HepG2 (cell line): Measurements from ENCODE around the gene ATL2. TPM values are rescaled to one million over a fixed set of nuclear protein-coding genes. Genes with fewer than 3 reads are reported as not detected.
A peak's percentile ranks its signal among the peaks of the same experiment; 100 is the strongest.

Source experiments
- DPF2 ChIP-seq: sonication (generic); formaldehyde crosslinking; IDR thresholded peaks from 2 replicates; pipeline ENCODE4 v1.4.0; 2020; ENCODE audit warnings: mild to moderate bottlenecking, low read depth, missing genetic modification reagents, borderline replicate concordance
- HMG20A ChIP-seq: IDR thresholded peaks from 2 replicates; pipeline ENCODE4 v1.6.1; 2016; ENCODE audit warnings: borderline replicate concordance
- KLF6 ChIP-seq: IDR thresholded peaks from 2 replicates; pipeline ENCODE4 v1.8.0; 2016; ENCODE audit warnings: missing biosample characterization, missing genetic modification reagents
- MTA1 ChIP-seq: sonication (generic); formaldehyde crosslinking; IDR thresholded peaks from 2 replicates; pipeline ENCODE4 v1.4.0; 2020; ENCODE audit warnings: missing genetic modification reagents, mild to moderate bottlenecking, borderline replicate concordance
- MTF1 ChIP-seq: sonication (generic); formaldehyde crosslinking; IDR thresholded peaks from 2 replicates; pipeline ENCODE4 v1.5.0; 2020; ENCODE audit warnings: missing genetic modification reagents
- NPAS2 ChIP-seq: sonication (generic); formaldehyde crosslinking; IDR thresholded peaks from 2 replicates; pipeline ENCODE4 v1.8.0; 2022; ENCODE audit warnings: mild to moderate bottlenecking, missing genetic modification reagents, borderline replicate concordance
- PAX8 ChIP-seq: sonication (generic); formaldehyde crosslinking; IDR thresholded peaks from 2 replicates; pipeline ENCODE4 v1.8.0; 2022; ENCODE audit warnings: mild to moderate bottlenecking, missing genetic modification reagents, borderline replicate concordance
- PHB2 ChIP-seq: fragments of 450-650 bp; IDR thresholded peaks from 2 replicates; pipeline ENCODE4 v1.6.1; 2018; ENCODE audit not compliant: partially characterized antibody
- RFXAP ChIP-seq: sonication (generic); formaldehyde crosslinking; IDR thresholded peaks from 2 replicates; pipeline ENCODE4 v1.4.0; 2020; ENCODE audit warnings: missing genetic modification reagents, borderline replicate concordance
- ZFP62 ChIP-seq: sonication (generic); formaldehyde crosslinking; IDR thresholded peaks from 2 replicates; pipeline ENCODE4 v1.4.0; 2020; ENCODE audit warnings: missing genetic modification reagents
- ZNF253 ChIP-seq: sonication (generic); formaldehyde crosslinking; IDR thresholded peaks from 2 replicates; pipeline ENCODE4 v1.8.0; 2022; ENCODE audit warnings: mild to moderate bottlenecking, missing genetic modification reagents, borderline replicate concordance
- ZNF276 ChIP-seq: sonication (generic); formaldehyde crosslinking; IDR thresholded peaks from 2 replicates; pipeline ENCODE4 v1.4.0; 2020; ENCODE audit warnings: mild to moderate bottlenecking, low read depth, missing genetic modification reagents
- ZNF446 ChIP-seq: sonication (generic); formaldehyde crosslinking; IDR thresholded peaks from 2 replicates; pipeline ENCODE4 v1.5.0; 2020; ENCODE audit warnings: mild to moderate bottlenecking, missing genetic modification reagents
- ZNF567 ChIP-seq: sonication (generic); formaldehyde crosslinking; IDR thresholded peaks from 2 replicates; pipeline ENCODE4 v1.8.1; 2023; ENCODE audit warnings: mild to moderate bottlenecking, missing genetic modification reagents, borderline replicate concordance
- polyA plus RNA-seq, 8 experiments: library from polyadenylated mRNA; depleted of rRNA in 3 of 8; stranded (reverse) in 7 of 8; unstranded in 1 of 8; fragments of >200 nt; fragmentation: Illumina TruSeq in 4 of 8; extraction: Trizol in 4 of 8; gene quantifications; 2 replicates each; pipeline versions ENCODE4 v1.2.1 to v1.2.3, GENCODE V29; 2011 to 2016; ENCODE audit warnings: low read depth in 4 of 8, missing spikeins in 1 of 8, mixed read lengths in 1 of 8; ENCODE audit not compliant: insufficient read depth in 1 of 8
- total RNA-seq, 5 experiments: library from RNA; depleted of rRNA; stranded (reverse); fragments of >200 nt; fragmentation: Illumina TruSeq; extraction: Trizol; gene quantifications; 2 replicates each; pipeline ENCODE4 v1.2.3, GENCODE V29; 2016; ENCODE audit warnings: low read depth in 1 of 5
- TF ChIP-seq, protein P1 (sequence below): sonication (generic); formaldehyde crosslinking; IDR thresholded peaks from 2 replicates; pipeline ENCODE4 v1.4.0; 2020; ENCODE audit warnings: missing genetic modification reagents
- TF ChIP-seq, protein P2 (sequence below): sonication (generic); formaldehyde crosslinking; IDR thresholded peaks from 2 replicates; pipeline ENCODE4 v1.5.0; 2020; ENCODE audit warnings: mild to moderate bottlenecking, missing genetic modification reagents
- TF ChIP-seq, protein P3 (sequence below): sonication (generic); formaldehyde crosslinking; IDR thresholded peaks from 2 replicates; pipeline ENCODE4 v1.5.0; 2020; ENCODE audit warnings: missing genetic modification reagents
- TF ChIP-seq, protein P4 (sequence below), 2 experiments: sonication (generic) in 1 of 2; formaldehyde crosslinking in 1 of 2; IDR thresholded peaks; 2 replicates each; pipeline versions ENCODE4 v1.5.1 to v1.6.1; 2011 to 2020; ENCODE audit warnings: borderline replicate concordance in 1 of 2, low read depth in 1 of 2, low read length in 1 of 2, mild to moderate bottlenecking in 1 of 2, missing genetic modification reagents in 1 of 2, moderate library complexity in 1 of 2

Gene ATL2
- total and polyA plus RNA-seq, 2 of the 13 experiments (the other 11 are each of a cell fraction or from before 2014, with no cell fraction given), result 56.5 to 119 TPM

GRCh38 chr2:38405917-38406596 lies 29.0 kb upstream of the ATL2 start (continued):
- TF ChIP-seq ZNF567 (no peak), ZNF253 (CRISPR knock-in tag) (no peak), RFXAP (CRISPR knock-in tag) (no peak; the same call in 1 of the 2 replicates), MTA1 (CRISPR knock-in tag) (no peak), NPAS2 (CRISPR knock-in tag) (no peak), DPF2 (CRISPR knock-in tag) (0 out of 2 replicates have a peak, but pooled peaks have one; percentile 46), KLF6 (CRISPR knock-in tag) (0 out of 2 replicates have a peak, but pooled peaks have one; percentile 37), PAX8 (CRISPR knock-in tag) (no peak), HMG20A (CRISPR knock-in tag) (no peak), ZNF446 (CRISPR knock-in tag) (no peak), MTF1 (CRISPR knock-in tag) (peak; percentile 10; the same call in 1 of the 2 replicates), ZFP62 (CRISPR knock-in tag) (no peak), ZNF276 (no peak), PHB2 (no peak)
- TF ChIP-seq, protein P1, sequence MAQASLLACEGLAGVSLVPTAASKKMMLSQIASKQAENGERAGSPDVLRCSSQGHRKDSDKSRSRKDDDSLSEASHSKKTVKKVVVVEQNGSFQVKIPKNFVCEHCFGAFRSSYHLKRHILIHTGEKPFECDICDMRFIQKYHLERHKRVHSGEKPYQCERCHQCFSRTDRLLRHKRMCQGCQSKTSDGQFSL (CRISPR knock-in tag), result no peak
- TF ChIP-seq, protein P2, sequence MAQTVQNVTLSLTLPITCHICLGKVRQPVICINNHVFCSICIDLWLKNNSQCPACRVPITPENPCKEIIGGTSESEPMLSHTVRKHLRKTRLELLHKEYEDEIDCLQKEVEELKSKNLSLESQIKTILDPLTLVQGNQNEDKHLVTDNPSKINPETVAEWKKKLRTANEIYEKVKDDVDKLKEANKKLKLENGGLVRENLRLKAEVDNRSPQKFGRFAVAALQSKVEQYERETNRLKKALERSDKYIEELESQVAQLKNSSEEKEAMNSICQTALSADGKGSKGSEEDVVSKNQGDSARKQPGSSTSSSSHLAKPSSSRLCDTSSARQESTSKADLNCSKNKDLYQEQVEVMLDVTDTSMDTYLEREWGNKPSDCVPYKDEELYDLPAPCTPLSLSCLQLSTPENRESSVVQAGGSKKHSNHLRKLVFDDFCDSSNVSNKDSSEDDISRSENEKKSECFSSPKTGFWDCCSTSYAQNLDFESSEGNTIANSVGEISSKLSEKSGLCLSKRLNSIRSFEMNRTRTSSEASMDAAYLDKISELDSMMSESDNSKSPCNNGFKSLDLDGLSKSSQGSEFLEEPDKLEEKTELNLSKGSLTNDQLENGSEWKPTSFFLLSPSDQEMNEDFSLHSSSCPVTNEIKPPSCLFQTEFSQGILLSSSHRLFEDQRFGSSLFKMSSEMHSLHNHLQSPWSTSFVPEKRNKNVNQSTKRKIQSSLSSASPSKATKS (CRISPR knock-in tag), result no peak
- TF ChIP-seq, protein P3, sequence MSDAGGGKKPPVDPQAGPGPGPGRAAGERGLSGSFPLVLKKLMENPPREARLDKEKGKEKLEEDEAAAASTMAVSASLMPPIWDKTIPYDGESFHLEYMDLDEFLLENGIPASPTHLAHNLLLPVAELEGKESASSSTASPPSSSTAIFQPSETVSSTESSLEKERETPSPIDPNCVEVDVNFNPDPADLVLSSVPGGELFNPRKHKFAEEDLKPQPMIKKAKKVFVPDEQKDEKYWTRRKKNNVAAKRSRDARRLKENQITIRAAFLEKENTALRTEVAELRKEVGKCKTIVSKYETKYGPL (CRISPR knock-in tag), result no peak
- TF ChIP-seq, protein P4, sequence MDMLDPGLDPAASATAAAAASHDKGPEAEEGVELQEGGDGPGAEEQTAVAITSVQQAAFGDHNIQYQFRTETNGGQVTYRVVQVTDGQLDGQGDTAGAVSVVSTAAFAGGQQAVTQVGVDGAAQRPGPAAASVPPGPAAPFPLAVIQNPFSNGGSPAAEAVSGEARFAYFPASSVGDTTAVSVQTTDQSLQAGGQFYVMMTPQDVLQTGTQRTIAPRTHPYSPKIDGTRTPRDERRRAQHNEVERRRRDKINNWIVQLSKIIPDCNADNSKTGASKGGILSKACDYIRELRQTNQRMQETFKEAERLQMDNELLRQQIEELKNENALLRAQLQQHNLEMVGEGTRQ (IDR thresholded peaks at IDR 0.05; ENCODE audit: low read depth, low read length), result no peak
- TF ChIP-seq, protein P4 (CRISPR knock-in tag; IDR thresholded peaks at IDR 0.05; ENCODE audit: borderline replicate concordance), result no peak
